CD4-positive, alpha-beta T cell treated with Interferon alpha-2 for 1 hour (primary cell): ENCODE data around the gene DGKB.

ENCODE experiments used
- DNase-seq, 2 donors: peaks; one replicate each; pipeline ENCODE4 v3.0.0-alpha.2; 2020 to 2022

Gene DGKB

DNA sequence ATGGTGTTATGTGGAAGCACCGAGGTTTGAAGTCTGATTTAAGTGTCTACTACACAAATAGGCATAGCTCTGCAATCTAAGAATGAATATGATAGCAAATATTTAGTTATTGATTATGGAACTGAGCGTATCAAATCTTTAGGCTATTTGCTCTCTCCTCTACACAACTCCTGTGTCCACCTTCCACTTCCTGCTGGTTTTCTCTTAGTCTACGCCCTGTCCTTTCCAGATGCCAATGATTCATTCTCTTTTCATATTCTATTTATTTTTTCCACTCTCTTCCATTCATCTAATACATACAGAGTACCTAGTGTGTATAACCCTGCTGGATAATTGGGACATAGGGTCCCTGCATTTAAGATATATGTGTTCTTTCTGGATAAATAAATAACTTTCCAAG is 83.7 kb downstream of the DGKB start:
- DNase-seq, result no peak

DNA sequence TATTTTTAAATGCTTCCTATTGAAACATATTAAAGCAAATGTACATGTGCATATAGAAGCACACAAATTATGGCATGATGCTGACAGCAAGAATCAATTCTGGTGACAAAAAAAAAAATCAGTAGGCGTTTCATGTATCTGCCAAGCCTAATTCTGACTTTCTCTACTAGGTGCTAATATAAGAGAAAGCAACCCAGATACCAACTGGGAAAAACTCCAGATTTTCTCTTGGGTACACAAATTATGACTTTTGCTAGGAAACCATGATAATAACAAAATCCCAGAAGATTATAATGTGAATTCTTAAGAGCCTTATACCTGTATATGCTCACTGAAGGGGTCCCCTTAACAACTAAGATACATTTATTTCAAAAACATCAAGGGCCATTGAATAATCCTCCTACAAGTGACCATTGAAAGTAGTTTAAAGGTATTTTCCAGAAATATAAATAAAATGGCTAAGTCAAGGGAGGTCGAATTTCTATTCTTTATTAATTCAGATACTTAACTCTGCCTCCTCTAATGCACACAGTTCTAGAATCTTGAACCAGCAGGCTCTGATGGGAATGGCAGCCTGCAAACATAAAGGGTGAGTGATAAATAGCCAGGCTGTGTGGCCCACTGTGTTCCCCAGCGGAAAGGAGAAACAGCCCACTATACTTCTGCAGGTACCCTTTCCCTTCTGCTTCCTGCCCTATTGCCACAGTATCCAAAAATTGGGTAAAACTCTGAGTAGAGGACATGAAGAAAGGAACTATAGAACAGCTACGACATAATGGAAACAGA is 84.5 kb downstream of the DGKB start:
- no peak for DNase-seq

DNA sequence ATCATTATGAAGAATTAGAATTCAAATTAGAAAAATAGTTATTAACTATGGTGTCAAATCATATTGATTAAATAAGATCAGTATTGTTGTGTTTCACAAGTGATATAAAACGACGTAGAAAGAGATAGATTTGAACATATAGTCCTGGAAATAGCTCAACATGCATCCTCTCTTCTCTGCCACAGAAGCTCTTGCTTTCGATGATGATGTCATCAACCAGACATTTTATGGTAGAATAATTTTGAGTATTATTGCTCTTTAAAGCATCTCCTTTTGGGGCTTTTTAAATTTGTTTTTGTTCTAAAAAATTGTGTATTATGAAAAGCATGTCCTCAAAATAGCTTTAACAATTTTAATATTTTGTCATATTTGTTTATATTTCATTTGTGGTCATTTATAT is 95.0 kb downstream of the DGKB start:
- DNase-seq, result no peak

DNA sequence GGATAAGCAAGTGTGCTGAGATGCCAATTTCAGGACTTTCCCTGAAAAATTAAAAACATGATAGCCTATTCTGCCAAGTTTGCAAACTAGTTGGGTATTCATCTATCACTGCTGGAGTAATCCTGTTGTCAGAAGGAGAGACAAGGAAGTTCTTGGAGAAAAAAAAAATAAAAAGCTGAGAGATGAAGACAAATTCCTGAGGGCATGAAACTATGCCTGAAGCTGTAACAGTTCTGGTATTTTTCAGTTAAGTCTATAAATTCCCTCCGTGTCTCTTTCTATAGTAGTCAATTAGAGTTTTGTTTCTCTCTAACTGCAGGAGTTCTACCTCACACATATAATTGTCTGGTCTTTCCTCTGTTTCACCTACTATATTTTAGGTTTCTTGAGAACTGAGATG is 95.7 kb downstream of the DGKB start:
- DNase-seq, result no peak

DNA sequence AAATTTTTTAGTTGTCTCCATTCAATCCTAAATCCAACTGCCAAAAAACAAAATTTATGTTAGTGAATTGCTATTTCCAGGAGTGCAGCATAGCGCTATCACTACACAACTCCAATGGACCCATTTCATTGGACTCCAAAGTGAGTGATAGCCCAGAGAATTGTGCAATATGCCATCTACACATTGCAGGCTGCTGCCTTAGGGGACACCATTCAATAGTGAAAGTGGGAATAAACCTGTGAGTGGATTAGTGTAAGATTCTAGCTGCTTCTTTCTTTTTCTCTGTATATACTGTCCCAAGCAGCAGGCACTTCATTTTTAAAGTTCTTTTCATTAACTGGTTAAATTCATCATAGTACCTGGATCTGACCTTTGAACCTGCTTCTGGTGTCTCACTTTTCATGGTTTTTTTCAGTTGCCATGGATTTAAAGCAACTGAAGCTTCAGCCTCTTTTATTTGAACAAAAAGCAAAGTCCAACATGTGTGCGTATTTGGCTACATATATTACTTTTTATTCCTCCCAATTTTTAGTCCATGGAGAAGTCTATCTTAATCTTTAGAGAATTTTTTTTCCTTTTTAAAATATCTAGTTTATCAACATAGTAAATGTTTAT is 97.3 kb downstream of the DGKB start:
- no peak for DNase-seq

DNA sequence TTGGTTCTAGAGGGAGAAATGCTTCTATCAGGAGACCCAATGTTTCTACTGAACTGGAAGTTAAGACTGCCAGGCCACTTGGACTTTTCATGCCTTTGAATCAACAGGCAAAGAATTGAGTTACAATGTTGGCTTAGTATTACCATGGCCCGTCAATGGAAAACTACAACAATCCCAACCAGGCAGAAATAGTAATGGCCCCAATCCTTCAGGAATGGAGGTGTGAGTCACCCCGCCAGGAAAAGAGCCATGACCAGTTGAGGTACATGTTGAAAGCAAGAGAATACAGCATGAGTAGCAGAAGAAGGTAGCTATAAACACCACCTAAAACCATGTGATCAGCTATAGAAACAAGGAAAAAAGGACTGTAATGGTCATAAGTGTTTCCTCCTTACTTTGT is 101.9 kb downstream of the DGKB start:
- no peak for DNase-seq

DNA sequence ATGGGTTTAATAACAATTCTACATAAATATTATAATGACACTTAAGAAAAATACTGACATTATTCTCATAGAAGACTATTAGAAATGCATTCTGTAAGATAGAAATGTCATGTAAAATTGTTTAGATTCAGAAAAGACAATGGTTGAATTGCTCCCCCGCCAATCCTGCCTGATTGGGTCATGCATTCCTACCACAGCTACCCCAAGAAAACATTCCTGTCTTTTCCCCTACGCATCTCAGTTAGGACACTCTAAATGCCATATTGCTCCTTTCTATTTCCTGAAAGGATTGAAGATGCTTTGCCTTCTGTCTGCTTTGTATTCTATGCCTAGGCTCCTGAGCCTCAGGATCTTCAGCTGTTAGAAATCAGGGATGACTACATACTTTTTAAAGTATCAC is 109.4 kb downstream of the DGKB start:
- no peak for DNase-seq

DNA sequence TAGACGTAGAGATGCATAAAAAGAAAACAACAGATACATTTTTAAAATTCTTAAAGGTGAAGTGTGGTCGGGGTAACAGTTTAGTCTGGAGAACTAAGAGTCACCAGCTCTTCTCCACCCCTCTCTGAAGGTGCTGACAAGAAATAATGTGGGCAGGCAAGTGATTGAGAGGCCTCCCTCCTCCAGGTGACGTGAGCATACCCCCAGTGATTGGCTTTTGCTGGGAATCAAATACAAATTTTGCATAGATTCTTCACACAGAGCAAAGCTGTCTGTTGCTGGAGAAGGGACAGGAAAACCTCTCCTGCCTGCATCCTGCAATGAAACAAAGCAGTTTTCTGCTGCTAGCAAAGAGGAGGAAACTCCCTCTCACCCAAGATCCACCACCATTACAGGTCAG is 115.0 kb downstream of the DGKB start:
- DNase-seq, result no peak

DNA sequence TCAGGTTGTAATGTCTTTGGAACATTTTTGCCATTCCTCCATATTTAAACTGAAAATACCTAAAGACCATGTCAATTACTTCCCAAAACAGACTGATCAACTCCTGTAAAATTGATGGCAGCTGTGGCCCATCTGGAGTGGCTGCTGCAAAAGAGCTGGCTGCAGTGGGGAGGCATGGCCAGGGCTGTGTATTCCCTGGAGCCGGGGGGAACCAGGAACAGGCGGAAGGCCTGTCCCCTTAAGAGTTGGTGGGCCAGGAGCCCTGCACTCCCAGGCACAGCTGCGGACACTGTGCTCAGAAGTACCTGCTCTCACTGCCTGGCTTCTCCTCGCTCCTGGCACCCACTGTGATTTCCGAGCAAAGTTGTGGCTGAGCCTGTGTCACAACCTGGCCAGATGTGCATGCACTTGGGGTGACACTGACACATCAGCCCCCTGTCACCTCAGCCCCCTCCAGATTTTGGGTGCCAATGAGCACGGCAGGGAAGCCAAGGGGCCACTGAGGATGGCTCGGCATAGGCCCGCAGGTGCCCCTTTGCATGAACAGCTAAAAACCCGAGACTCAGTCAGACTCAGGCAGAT is 116.1 kb downstream of the DGKB start:
- no peak for DNase-seq

DNA sequence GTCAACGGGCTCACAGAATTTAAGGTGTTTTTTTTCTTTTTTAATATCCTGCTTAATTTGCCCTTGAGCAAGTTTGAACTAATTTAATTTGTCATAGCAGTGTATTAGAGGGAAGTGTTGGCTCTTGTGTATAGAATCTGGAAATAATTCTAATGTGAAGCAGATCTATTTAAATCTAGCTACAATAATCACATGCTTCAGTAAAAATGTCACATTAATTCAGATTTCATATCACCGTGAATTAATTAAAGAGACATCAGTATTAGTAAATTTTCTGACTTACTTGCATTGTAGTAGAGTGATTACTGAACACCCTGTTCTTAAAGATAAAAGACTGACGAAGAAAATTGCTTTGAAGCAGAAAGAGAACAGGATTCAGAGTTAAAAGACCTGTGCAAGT is 124.7 kb downstream of the DGKB start:
- DNase-seq, result no peak

DNA sequence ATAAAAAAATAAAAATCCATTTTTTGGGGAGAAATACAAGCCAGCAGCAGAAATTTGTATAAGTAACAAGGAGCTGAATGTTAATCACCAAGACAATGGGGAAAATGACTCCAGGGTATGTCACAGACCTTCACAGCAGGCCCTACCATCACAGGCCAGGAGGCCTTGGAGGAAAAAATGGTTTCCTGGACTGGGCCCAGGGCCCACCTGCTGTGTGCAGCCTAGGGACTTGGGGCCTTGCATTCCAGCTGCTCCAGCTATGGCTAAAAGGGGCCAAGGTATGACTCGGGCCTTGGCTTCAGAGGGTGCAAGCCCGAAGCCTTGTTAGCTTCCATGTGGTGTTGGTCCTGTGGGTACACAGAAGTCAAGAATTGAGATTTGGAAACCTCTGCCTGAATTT is 126.3 kb downstream of the DGKB start:
- no peak for DNase-seq

DNA sequence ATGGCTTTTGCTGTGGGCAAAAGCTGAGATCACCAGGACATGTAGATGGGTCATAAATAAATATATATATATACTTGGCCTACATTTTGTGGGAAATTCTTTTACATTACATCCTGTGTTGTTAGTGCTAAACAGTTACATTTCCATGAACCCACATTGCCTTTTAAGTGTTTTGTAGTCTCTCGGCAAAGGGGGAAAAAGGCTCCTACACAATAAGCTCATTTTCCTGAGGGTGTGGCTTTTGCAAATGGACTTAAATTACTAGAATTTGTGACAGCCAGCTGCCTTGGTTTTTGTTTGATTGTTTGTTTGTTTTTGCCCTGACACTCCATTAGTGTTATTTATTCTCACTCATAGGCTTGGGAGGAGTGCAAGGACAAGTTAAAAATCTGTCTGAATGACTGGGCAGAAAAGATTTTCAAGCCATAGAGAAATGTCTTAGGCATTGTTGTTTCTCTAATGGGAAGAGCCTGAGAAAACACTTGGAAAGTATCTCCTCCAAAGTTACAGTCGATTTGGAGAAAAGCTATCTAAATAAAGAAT is 128.8 kb downstream of the DGKB start:
- DNase-seq, result no peak

DNA sequence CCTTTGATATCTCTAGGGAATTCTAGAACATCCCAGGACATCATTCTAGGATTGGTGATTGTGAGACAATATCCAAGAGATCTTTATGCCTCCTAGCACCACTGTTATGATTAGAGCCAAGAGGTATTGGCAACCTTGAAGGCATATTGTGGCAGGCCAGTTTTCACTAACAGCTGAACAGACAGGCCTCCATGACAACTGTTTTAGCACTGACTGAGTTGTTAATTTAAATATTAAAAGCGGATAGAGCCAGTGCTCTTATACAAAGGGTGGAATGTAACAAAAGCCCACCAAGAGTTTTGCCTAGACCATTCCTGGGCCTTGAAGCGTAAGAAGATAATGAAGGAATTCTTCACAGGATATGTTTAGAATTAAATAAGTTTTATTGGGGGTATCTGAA is 131.9 kb downstream of the DGKB start:
- DNase-seq, result no peak

DNA sequence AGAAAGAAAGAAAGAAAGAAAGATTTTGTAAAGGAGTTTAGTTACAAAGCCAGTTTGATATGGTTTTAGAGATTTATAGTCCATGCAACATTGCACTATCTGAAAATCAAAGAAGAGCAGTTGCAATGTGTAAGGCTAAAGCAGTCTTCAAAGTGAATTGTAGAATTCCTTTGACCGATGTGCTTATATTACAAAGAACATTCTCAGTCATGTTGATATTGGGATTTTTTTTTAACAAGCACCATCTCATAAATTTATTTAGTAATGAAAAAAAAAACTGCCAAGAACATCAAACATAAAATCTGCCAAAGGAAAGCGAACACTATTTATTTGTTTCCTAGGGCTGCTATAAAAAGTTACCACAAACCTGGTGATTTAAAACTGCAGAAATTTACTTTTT is 133.3 kb downstream of the DGKB start:
- no peak for DNase-seq

DNA sequence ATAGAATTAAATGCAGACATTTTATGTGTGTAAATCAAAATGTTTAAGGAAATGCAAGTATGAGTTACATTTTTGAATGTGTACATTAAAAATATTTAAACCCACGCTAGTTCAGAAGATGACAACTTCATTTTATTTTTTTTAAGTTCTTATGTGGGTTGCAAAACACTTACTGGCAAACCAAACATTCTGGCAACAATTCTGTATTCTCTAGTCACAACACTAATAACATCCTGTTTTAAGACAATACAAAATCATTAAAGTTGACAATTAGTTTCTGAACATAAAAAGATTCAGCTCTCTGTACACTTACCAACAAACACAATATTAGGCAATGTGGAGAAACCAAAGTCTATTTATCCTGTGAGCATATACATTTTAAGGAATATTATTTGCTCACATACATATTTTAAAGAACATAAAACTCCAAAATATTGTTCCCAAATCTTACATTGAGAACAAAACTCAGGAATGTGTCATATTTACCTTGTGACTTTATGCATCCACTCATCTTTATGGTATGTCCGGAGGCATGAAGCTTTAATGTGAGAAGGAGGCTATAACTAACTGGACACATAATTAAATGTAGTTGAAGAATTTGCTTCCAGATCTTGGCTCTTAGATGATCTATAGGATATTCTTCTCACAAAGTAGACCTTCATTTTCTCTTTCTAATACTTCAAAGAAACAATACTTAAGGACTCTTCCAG is 134.7 kb downstream of the DGKB start:
- no peak for DNase-seq

DNA sequence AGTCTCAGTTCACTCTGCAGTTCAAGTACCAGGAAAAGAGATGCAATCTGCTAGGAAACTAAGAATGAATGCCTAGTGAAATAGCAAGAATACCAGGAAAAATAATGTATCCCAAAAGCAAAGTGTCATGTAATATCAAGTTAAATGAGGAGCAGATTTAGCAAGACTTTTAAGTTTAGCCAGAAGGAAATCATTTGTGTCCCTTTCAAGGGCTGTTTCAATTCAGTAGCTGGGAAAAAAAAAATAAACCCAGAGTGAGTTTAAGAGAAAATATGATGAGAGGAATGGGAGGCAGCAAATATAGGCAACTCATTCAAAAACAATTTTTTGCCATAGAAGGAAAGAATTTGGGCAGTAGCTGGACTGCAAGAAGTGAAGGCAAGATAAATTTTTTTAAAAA is 135.8 kb downstream of the DGKB start:
- DNase-seq, result no peak

DNA sequence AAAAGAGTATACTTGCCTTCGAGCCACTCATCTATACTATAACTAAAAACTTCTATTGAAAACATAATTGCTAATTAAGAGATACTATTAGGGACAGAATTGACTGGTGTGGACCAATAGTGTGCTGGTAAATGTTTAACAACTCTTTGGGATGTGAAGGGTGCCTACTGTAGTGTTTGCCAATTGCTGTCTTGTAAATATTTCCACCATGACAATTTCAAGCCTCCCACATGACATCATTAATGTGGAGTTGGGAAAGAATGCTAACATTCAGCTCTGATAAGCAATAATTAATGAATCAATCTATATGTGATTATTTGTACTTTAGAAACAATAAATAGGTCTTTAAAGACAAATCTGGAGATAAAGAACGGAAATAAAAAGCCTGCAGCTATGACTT is 136.8 kb downstream of the DGKB start:
- DNase-seq, result no peak

DNA sequence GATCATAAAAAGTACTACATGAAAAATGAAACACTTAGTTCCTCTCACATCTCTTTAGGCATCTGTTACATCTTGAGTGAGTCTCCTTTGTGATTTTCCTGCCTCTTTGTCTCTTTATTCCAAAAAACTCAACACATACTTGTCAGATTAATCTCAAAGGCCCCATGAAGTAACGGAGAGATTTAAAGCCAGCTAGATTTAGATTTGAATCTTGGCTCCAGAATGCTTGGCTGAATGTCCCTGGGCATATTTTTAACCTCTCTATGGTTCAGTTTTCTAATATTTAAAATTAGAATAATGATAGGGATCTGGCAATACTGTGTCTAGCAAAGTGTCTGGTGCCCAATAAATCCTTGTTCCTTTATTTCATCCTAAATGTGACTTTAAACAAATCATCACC is 140.0 kb downstream of the DGKB start:
- no peak for DNase-seq

DNA sequence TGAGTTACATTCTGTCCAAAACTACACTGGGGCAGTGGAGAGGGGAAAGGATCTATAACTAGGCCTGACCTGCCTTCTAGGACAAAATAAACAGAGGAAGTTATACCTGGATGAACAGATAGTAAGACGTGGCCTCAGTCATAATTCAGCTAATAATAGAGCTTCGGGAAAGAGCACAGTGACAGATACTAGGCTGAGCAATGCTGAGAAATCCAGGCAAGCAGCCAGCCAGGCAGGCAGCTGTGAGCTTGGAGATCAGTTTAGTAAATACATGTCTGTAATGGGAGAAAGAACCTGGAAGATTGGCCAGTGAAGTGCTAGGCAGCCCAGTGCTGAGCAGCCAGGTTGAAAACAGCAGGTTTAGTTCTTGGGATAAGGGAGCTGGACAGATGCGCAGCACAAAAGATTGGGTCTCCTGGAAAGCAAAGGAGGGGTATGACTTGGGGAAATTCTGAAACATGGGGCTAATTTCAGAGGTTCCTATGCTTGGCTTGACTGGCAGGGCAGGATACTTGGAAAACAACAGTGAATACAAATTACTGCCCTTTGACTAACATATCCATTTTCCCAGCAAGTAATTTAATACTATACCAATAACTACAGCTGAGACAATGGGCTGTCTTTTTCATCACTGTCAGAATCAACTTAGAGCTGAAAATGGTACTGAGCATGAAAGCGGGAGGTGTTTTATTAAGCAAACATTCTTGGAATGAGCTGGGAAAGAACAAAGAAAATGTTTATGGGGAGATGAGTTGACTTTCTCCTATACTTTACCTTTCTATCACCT is 140.8 kb downstream of the DGKB start:
- DNase-seq, result no peak

DNA sequence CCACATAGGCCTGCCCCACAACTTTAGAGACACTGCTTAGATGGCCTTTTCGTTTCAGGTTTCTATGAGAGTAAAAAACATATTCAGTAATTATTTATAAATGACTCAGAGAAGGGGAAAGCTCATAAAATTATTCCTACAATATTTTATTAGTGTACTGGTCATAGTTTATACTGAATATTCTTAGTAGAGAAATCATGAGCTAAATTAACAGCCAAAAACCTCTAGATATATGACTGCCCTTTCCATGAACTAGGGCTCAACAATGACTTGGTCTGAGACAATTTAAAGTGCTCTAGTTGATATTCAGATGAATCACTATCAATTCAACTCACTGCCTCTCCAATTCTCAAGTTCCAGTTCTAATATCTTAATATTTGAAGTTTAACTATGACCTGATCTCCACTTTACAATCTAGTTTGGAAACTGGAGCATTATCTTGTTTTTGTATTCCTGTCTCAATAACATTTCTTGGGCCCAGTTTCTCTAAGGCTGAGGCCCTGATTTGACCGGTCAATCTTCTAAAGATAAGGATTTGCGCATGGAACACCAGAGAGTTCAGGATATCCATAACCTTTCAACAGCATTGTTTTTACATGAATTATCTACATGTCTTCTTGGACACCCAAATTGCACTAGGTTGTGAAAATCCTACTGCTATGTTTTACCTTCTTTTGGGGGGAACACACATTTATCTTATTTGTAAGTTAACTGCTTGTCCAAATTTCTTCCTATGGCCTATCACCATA is 141.6 kb downstream of the DGKB start:
- DNase-seq, result no peak

DNA sequence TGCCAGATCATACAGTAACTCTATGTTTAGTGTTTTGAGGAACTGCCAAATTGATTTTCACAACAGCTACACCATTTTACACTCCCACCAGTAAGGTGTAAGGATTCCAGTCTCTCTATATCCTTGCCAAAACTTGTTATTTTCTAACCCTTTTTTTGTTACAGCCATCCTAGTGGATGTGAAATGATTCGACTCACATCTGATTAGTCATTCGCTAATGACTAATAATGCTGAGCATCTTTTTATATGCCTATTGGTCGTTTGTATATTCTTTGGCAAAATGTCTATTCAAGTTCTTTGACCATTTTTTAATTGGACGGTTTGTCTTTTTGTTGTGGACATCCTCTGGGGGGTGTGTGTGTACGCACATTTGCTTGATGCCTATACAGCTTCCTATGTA is 142.8 kb downstream of the DGKB start:
- DNase-seq, result no peak

DNA sequence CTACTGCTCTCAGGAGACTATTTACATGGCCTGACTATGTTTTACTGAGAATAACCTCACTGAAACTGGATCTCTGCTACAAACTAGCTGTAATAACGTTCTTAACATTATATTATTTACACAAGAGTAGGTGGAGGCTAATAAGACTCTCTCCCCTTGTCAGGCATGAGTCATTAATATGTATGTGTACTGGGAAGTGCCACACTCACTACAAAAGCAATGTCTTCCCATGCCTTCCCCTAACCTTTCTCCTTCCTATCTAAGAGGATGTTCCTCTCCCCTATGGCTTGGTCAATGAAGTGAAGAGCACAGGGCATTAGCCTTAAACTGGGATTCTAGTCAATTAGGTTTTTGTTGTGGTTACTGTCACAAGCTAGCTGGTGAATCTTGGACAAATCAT is 147.9 kb downstream of the DGKB start:
- no peak for DNase-seq
